GM19468 (cell line): ENCODE measurements around the gene PAPSS2.
"Not testable (repeated sequence)": the region's sequence is repeated elsewhere in the genome, so short reads cannot be mapped to it uniquely, and the experiment has no call there.

Experiments used
- ATAC-seq: cut with Tn5 transposase; IDR thresholded peaks from one replicate; pipeline ENCODE4 v1.9.1; 2021; ENCODE audit warnings: mild to moderate bottlenecking, moderate library complexity, moderate number of reproducible peaks; ENCODE audit not compliant: unreplicated experiment; ENCODE audit errors: extremely low read depth

Gene PAPSS2

DNA sequence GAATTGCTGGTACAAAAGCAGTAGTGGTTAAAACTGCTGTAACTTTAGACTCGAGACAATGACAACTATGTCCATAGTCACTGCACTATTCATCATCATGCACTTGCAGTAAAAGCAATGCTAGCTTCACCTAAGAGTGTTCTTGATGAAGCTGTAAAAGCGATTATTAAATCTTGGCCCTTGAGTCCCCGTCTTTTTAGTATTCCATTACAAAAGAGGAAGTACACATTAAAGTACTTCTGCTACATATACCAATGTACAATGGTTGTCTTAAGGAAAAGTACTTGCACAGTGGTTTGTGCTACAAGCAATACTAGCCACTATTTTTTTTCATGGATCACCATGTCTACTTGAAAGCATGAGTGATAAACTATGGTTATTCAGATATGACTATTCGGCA is 80.0 kb downstream of the PAPSS2 start:
- no peak for ATAC-seq

DNA sequence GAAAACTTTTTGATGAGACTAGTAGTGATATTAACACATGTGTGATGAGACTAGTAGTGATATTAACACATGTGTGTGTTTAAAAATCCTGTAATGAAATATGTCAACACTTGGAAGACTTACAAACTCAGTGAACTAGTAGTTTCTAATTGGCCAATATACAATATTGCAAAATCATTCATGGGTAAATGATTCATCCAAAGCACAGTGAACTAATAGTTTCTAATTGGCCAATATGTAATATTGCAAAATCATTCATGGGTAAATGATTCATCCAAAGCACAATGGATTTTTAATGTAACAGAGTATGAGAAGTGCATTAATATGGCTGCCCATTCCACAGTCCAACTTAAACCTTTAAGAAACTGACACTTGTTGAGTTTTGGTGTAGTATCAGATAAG is 80.6 kb downstream of the PAPSS2 start:
- no peak for ATAC-seq

DNA sequence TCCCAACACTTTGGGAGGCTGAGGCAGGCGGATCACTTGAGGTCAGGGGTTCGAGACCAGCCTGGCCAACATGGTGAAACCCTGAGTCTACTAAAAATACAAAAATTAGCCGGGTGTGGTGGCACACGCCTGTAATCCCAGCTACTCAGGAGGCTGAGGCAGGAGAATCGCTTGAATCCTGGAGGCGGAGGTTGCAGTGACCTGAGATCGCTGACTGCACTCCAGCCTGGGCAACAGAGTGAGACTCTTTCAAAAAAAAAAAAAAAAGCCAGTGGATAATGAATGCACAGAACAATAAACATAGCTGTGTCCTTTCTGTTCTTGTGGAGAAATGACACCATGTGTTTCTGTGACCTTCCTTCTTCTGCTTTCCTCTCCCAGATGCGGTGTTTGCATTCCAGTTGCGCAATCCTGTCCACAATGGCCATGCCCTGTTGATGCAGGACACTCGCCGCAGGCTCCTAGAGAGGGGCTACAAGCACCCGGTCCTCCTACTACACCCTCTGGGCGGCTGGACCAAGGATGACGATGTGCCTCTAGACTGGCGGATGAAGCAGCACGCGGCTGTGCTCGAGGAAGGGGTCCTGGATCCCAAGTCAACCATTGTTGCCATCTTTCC is 83.4 kb downstream of the PAPSS2 start:
- ATAC-seq = not testable (repeated sequence)

DNA sequence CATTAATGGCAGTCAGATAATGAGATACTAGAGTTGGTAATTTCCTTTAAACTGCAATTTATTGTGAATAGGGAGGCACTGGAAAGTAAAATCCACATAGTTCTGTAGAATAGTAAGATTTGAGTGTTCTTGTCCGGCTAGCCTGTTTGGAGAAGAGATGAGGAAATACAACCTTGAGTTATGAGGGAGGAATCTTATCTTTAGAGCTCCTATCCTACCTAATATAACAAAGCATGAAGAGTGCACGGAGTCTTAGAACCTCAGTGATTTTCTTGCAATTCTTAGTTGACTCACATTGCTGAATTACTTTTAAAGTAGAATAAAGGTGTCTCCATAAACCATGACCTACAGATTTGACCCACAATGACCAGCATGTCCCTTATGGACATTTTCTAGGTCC is 84.9 kb downstream of the PAPSS2 start:
- no peak for ATAC-seq

DNA sequence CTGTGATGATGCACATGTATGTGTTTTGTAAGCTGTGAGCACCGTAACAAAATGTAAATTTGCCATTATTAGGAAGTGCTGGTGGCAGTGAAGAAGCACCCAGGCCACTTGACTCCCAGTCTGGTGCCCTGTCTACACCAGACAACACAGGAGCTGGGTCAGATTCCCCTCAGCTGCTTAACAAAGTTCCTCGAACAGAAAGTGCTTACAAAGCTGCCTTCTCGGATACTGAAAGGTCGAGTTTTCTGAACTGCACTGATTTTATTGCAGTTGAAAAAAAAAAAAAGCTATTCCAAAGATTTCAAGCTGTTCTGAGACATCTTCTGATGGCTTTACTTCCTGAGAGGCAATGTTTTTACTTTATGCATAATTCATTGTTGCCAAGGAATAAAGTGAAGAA is 87.2 kb downstream of the PAPSS2 start:
- ATAC-seq = no peak

DNA sequence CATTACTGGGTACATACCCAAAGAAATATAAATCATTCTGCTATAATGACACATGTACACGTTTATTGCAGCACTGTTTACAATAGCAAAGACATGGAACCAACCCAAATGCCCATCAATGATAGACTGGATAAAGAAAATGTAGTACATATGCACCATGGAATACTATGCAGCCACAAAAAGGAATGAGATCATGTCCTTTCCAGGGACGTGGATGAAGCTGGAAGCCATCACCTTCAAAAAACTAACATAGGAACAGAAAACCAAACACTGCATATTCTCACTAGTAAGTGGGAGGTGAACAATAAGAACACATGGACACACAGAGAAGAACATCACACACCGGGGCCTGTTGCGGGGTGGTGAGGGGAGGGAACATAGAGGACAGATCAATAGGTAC is 88.6 kb downstream of the PAPSS2 start:
- ATAC-seq = not testable (repeated sequence)

DNA sequence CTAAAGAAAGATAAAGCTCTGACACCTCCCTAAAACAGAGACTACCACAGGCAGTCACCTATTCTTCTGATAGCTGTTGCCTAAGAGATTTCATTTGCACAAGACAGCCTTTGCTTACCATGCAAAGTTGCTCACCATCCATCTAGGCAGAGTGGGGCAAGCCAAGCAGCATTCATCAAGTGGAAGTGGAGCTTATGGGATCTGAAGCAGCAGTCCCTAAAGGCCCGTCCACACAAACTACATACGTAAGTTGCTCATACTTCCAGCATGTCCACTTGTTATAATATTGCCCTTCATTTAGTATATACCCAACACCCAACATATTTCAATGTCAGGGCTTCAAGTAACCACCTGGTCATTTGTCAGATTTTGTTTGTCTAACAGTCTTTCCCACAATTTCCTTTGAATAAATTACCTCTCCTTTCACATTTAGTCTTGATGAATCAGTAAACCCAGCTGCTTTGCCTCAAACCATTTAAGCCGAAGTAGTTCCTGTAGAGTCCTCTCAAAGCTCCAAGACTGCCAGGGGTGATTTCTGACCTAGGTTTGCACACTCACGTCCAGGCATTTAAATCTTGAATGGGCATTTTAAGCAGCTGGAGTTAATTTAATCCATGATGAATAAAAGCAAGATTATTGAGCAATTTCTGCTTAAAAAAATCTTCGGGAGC is 90.5 kb downstream of the PAPSS2 start:
- ATAC-seq = no peak

DNA sequence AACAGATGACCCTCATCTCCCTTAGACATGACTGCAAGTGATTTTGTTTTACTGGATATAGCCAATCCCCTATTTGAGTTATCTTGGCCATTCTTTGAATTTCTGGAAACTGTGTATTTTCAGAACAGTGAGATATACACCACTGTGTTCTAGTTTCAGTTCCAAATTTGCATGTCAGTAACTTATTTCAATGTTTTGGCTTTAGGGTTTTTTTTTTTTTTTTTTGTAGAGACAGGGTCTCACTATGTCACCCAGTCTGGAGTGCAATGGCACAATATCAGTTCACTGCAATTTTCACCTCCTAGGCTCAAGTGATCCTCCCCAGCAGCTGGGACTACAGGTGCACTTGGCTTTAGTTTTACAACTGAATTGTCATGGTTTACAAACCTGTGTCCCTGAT is 91.1 kb downstream of the PAPSS2 start:
- ATAC-seq = peak; percentile 52

DNA sequence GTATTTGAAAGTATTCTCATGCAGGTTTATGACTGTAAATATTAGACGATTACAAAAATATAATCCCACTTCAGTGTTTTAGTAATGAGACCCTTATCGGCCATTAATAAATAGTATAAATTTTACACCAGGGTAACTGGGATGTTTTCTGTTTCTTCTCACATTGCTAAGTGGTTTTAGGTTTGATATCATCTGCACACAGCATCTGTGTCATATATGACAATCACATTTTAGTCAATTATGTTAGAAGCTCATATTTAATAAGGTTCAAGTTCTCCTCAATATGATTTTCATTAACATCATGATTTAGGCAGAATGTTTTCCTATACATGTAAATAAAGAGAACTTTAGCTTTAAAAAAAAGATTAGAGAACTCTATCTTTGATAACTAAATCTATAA is 91.6 kb downstream of the PAPSS2 start:
- ATAC-seq = no peak

DNA sequence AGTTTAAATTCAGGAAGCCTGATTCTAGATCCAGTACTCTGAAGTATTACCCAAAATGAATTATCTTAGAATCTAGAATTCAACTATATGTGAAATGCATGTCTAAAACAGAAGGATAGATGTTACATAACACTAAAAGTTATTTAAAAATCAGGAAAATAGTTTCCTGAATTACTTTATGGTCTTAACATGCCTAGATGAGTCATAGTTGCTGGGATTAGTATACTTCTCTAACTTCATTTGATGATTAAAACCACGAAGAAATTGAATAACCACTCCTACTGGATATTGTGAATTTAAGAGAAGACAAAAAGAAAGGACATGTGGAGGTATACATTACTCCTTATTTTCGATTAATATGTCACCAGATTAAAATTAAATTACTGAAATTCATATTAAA is 92.9 kb downstream of the PAPSS2 start:
- no peak for ATAC-seq

DNA sequence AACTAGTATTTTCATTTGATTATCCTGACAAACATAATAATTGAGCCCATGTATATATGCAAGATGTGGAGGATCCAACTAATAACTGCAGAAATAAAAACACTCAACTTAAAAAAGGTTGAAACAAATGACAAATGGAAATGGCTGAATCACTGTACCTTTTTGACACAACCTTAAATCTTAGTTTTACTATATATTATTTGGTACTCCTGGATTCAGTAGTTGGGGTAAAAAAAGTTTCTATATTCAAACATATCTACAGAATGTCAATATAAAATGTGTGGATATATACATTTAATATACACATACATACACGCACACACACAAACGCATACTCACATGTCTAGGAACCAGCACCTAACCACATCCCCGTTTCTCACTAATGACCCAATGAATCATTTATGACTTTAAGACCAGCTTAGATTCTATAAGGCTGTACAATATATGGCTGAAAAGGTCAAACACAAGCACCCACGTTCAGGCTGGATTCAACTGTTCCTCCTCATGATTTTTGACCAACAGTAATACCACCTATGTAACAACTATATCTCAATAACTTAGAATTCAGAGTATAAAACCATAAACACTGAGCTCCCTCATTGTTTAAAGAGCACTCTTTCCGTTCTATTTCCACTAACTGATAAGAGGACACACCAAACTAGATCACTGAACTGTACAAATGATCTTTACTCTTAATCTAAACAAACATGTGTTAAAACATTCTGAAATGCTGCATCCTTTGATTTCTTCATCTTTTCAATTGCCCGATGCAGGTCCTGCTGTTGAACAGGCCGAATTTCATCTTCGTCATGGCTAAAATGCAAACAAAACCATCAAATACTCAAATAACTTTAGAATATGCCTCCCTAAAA is 94.6 kb downstream of the PAPSS2 start:
- ATAC-seq = no peak

DNA sequence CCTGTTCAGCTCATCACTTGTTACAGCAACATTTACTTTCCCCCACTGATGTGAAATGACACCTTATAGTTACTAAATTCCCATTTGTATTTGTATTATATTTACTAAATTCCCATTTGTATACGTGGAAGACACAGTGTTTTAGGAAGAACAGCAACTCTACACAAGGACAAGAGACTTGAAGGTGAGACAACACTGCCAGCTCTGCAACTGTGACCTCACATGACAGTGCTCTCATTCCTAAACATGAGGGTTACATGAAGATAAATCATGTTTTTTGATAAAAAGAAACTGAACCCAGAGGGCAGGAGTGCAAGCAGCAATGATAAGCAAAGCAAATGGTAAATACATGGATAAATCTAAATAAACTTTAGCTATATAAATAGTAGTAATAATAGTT is 98.0 kb downstream of the PAPSS2 start:
- ATAC-seq = no peak

DNA sequence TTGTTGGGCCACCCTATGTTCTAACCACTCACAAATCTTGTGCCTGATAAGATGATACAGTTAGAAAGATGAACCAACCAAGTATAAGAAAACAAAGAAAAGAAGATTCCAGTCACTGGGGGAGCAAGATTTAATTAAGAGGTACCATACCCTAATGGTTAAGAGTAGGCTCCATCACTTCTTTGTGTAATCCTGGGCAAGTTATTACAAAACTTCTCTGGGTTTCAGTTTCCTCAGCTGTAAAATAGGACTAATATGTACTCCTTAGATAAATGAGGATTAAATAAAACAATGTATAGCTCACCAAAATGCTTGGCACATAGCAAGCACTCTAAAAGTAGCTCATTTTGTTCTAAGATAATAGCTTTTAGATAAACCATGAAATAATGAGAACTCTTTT is 99.9 kb downstream of the PAPSS2 start:
- no peak for ATAC-seq

DNA sequence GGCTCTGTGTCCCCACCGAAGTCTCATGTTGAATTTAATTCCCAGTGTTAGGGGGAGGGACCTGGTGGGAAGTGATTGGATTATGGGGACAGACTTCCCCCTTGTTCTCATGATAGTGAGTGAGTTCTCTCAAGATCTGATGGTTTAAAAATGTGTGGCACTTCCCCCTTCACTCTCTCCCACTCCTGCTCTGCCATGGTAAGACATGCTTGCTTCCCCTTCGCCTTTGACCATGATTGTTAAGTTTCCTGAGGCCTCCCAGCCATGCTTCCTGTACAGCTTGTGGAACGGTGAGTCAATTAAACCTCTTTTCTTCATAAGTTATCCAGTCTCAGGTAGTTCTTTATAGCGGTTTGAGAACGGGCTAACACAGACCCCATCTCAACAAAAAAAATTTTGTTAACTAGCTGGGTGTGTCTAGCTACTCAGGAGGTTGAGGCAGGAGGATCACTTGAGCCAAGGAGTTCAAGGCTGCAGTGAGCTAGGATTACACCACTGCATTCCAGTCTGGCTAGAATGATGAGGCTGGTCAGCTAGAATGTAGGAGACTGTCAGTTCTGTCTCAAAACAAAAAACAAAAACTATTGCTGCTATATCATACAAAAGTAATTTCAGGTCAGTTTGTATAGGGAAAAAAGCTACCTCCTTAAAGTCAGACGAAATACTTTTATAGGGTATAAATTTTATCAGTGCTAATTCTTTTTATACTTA is 100.7 kb downstream of the PAPSS2 start:
- ATAC-seq = no peak

DNA sequence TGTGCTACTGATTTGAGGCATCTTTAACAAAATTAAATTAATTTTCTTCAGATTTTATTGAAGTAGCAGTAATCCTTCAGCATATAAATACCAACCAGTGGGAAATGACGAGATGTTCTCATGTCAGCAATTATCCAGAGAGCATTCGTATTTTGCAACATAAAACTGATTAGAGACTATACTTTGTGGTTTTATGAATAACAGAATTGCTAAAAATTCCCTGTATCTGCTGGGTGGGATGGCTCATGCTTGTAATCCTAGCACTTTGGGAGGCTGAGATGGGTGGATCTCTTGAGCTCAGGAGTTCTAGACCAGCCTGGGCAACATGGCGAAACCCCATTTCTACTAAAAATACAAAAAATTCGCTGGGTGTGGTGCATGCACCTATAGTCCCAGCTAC is 101.5 kb downstream of the PAPSS2 start:
- ATAC-seq = no peak

DNA sequence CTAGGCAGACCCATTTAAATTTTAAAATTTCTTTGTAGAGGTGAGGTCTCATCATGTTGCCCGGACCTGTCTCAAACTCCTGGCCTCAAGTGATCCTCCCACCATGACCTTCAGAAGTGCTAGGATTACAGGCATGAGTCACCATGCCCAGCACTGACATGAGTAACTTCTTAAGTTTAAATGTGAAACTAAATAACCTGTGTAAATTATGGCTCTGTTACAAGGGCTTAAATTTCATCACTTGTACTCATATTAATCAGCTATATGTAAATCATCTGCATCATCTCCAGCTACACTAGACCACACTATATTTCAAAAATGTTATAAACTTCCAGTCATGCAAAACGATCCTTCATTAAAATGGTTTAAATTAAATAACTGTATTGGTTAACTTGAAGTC is 102.2 kb downstream of the PAPSS2 start:
- ATAC-seq = no peak

DNA sequence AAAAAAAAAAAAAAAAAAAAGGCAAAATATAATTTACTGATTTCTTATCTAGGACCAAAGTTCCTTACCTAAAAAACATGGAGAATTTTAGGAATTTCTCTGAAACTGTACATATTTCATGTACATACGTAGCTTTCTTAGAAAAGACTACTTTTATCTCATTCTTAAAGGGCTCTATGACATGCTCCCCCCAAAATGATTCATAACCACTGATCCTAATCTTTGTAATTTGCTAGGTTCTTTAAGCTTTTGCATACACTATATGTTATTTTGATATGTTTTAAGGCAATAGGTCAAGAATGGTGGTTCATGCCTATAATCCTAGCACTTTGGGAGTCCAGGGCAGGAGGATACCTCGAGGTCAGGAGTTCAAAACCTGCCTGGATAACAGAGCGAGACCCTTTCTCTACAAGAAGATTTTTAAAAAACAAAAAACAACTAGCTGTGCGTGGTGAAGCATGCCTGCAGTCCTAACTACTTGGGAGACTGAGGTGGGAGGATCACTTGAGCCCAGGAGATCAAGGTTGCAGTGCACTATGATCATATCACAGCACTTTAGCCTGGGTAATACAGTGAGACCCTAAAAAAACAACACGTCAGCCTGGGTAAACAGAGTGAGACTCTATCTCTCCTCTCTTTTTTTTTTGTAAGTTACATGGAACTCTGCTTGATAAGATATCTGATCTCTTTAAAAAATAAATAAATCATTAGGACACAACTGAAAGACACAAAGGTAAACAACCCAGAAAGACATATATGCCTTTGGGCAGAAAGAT is 103.6 kb downstream of the PAPSS2 start:
- no peak for ATAC-seq

DNA sequence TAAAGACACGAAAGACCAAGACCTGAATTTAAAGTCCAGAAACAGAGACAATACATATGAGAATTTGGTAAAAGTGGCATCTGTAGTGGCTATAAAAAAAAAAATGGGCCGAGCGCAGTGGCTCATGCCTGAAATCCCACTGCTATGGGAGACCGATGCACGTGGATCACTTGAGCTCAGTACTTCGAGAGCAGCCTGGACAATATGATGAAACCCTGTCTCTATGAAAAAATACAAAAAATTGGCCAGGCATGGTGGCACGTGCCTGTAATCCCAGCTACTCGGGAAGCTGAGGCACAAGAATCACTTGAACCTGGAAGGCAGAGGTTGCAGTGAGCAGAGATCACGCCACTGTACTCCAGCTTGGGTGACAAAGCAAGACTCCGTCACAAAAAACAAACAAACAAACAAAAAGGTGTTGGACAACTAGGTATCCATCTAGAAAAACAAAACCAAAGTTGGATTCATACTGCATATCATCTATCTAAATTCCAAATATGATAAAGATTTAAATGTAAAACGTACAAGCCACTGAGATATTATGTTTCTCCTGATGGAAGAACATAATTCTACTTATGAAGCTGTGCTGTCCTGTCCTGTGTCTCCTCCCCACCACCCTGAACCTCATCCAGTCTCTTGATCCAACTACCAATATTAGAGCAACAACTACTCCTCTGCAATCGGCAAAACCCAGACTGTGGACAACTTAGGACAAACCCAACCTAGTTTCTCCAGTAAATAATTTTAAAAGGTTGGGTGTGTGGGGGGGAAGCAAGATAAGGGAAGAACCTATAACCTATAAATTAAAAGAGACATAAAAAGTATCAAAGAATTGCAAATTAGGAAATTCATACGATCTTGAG is 104.6 kb downstream of the PAPSS2 start:
- no peak for ATAC-seq
